GM23338 (cell line): ENCODE data around the gene FBXL14. TPM values are rescaled to one million over a fixed set of nuclear protein-coding genes. Genes with fewer than 3 reads are reported as not detected.

Experiments
- ATAC-seq: fragments of 200-7000 bp; cut with Tn5 transposase; 3 replicates; pipeline ENCODE4 v1.9.1; 2020
- DNase-seq: peaks from one replicate; pipeline ENCODE4 v3.0.0-alpha.2; 2015; ENCODE audit warnings: low spot score
- H2AFZ ChIP-seq: fragments of 200-600 bp; sonication (generic); 2 replicates; pipeline ENCODE4 v1.8.0; 2016; ENCODE audit warnings: antibody characterized with exemption, mild to moderate bottlenecking, moderate library complexity
- H3F3A ChIP-seq: fragments of 200-600 bp; sonication (generic); replicated peaks from 2 replicates; pipeline ENCODE4 v1.8.0; 2017; ENCODE audit warnings: antibody characterized with exemption, mixed run types, low read depth
- H3K27ac ChIP-seq: fragments of 200-600 bp; sonication (generic); 2 replicates; pipeline ENCODE4 v1.6.1; 2016; ENCODE audit warnings: low read depth
- H3K27me3 ChIP-seq: fragments of 200-600 bp; sonication (generic); 2 replicates; pipeline ENCODE4 v1.8.0; 2016; ENCODE audit warnings: mild to moderate bottlenecking, mixed run types, moderate library complexity; ENCODE audit not compliant: insufficient read depth
- H3K36me3 ChIP-seq: fragments of 200-600 bp; sonication (generic); 2 replicates; pipeline ENCODE4 v1.8.0; 2016; ENCODE audit warnings: mild to moderate bottlenecking; ENCODE audit not compliant: insufficient read depth
- H3K4me1 ChIP-seq: fragments of 200-600 bp; sonication (generic); 2 replicates; pipeline ENCODE4 v1.8.0; 2016; ENCODE audit warnings: mild to moderate bottlenecking, moderate library complexity; ENCODE audit not compliant: insufficient read depth
- H3K4me2 ChIP-seq: fragments of 200-600 bp; sonication (generic); 2 replicates; pipeline ENCODE4 v1.7.1; 2017; ENCODE audit warnings: mixed run types
- H3K4me3 ChIP-seq: fragments of 200-600 bp; sonication (generic); 2 replicates; pipeline ENCODE4 v1.6.1; 2016; ENCODE audit warnings: mixed run types
- H3K79me2 ChIP-seq: fragments of 200-600 bp; sonication (generic); replicated peaks from 2 replicates; pipeline ENCODE4 v1.8.0; 2017; ENCODE audit warnings: mild to moderate bottlenecking; ENCODE audit not compliant: insufficient read depth
- H3K9me2 ChIP-seq: fragments of 200-600 bp; sonication (generic); 2 replicates; pipeline ENCODE4 v1.8.0; 2017; ENCODE audit not compliant: insufficient read depth
- H4K20me1 ChIP-seq: fragments of 200-600 bp; sonication (generic); replicated peaks from 2 replicates; pipeline ENCODE4 v1.8.0; 2017; ENCODE audit warnings: mild to moderate bottlenecking; ENCODE audit not compliant: insufficient read depth
- H3K27ac Mint-ChIP-seq: 2 replicates; pipeline ENCODE4 v1.8.0; 2020; ENCODE audit warnings: inconsistent platforms, mild to moderate bottlenecking, moderate library complexity, mixed read lengths
- H3K27me3 Mint-ChIP-seq: 3 replicates; pipeline ENCODE4 v1.8.0; 2022; ENCODE audit warnings: low read depth, mild to moderate bottlenecking, moderate library complexity, mixed read lengths, inconsistent platforms; ENCODE audit not compliant: insufficient read depth, poor library complexity
- H3K36me3 Mint-ChIP-seq: 3 replicates; pipeline ENCODE4 v1.8.0; 2021; ENCODE audit warnings: low read depth, mild to moderate bottlenecking, inconsistent platforms, moderate library complexity, mixed read lengths
- H3K4me1 Mint-ChIP-seq: 3 replicates; pipeline ENCODE4 v1.8.0; 2020; ENCODE audit warnings: mild to moderate bottlenecking, inconsistent platforms, mixed read lengths
- H3K4me3 Mint-ChIP-seq: 3 replicates; pipeline ENCODE4 v1.8.0; 2021; ENCODE audit warnings: moderate library complexity, mild to moderate bottlenecking, inconsistent platforms, mixed read lengths
- H3K9me3 Mint-ChIP-seq: 3 replicates; pipeline ENCODE4 v1.8.0; 2020; ENCODE audit warnings: moderate library complexity, mild to moderate bottlenecking, inconsistent platforms, mixed read lengths
- CREB1 ChIP-seq: fragments of 250-450 bp; sonication (Bioruptor Pico); IDR thresholded peaks from 2 replicates; pipeline ENCODE4 v1.5.0; 2020; ENCODE audit warnings: low read depth, mild to moderate bottlenecking, moderate library complexity
- CTCF ChIP-seq, 2 experiments: fragments of 200-600 bp in 1 of 2; sonication (generic) in 1 of 2; conservative IDR thresholded peaks; 2 replicates each; pipeline versions ENCODE4 v1.5.1 to v1.6.1; 2016 to 2017; ENCODE audit warnings: antibody characterized with exemption in 2 of 2, low read depth in 2 of 2, mild to moderate bottlenecking in 2 of 2, moderate library complexity in 1 of 2
- ETS1 ChIP-seq: IDR thresholded peaks from 2 replicates; pipeline ENCODE4 v1.6.1; 2016; ENCODE audit warnings: antibody characterized with exemption
- EZH2 ChIP-seq: fragments of 200-600 bp; sonication (generic); IDR thresholded peaks from one replicate; pipeline ENCODE4 v1.8.0; 2017; ENCODE audit warnings: antibody characterized with exemption, mild to moderate bottlenecking, low read depth; ENCODE audit not compliant: unreplicated experiment
- EZH2phosphoT487 ChIP-seq: fragments of 200-600 bp; sonication (generic); IDR thresholded peaks from one replicate; pipeline ENCODE4 v1.8.1; 2018; ENCODE audit warnings: antibody characterized with exemption; ENCODE audit not compliant: unreplicated experiment
- JUNB ChIP-seq: IDR thresholded peaks from one replicate; pipeline ENCODE4 v1.6.1; 2016; ENCODE audit warnings: antibody characterized with exemption; ENCODE audit not compliant: unreplicated experiment
- NANOG ChIP-seq: IDR thresholded peaks from 2 replicates; pipeline ENCODE4 v1.6.1; 2016; ENCODE audit warnings: antibody characterized with exemption, borderline replicate concordance
- POLR2AphosphoS5 ChIP-seq: IDR thresholded peaks from 2 replicates; pipeline ENCODE4 v1.6.1; 2016; ENCODE audit warnings: antibody characterized with exemption, low read depth
- REST ChIP-seq: IDR thresholded peaks from one replicate; pipeline ENCODE4 v1.6.1; 2018; ENCODE audit warnings: antibody characterized with exemption; ENCODE audit not compliant: unreplicated experiment
- STAT1 ChIP-seq: IDR thresholded peaks from one replicate; pipeline ENCODE4 v1.6.1; 2016; ENCODE audit warnings: antibody characterized with exemption; ENCODE audit not compliant: unreplicated experiment
- ZNF114 ChIP-seq: fragments of 250-450 bp; sonication (Bioruptor Pico); IDR thresholded peaks from 2 replicates; pipeline ENCODE4 v1.5.0; 2020; ENCODE audit warnings: mild to moderate bottlenecking, moderate library complexity
- ZNF331 ChIP-seq: fragments of 250-450 bp; sonication (Bioruptor Pico); IDR thresholded peaks from 2 replicates; pipeline ENCODE4 v1.5.0; 2020; ENCODE audit warnings: low read depth, mild to moderate bottlenecking, moderate library complexity
- ZNF462 ChIP-seq: fragments of 250-450 bp; sonication (Bioruptor Pico); IDR thresholded peaks from 2 replicates; pipeline ENCODE4 v1.5.0; 2020; ENCODE audit warnings: mild to moderate bottlenecking, moderate library complexity
- polyA plus RNA-seq: library from polyadenylated mRNA; unstranded; fragments of >200 nt; fragmentation: Nextera tagmentation; extraction: Ambion mirVana; gene quantifications from 2 replicates; pipeline ENCODE4 v1.2.1, GENCODE V29; 2016
- total RNA-seq: library from RNA; depleted of rRNA; stranded (reverse); fragments of >200 nt; shearing (Covaris generic); gene quantifications from 2 replicates; pipeline ENCODE4 v1.2.3, GENCODE V29; 2014

Gene FBXL14
- total and polyA plus RNA-seq, 2 experiments from 2014 or later = 0.74 to 9.4 TPM

GRCh38 chr12:1553987-1554982 is 40.1 kb downstream of the FBXL14 start:
- Mint-ChIP-seq H3K9me3 (peaks cover 7% of the 10 kb centered on the region; the same call in 2 of the 3 replicates), H3K36me3 (peaks cover under 1% of the 10 kb centered on the region; the same call in 2 of the 3 replicates), H3K27ac (no peak overlapping the region), H3K4me3 (no peak overlapping the region), H3K4me1 (no peaks in the 10 kb centered on the region), H3K27me3 (no peaks in the 10 kb centered on the region)
- 0 out of 2 replicates have a peak, but pooled peaks cover 3% of the 10 kb centered on the region for H3K9me2 ChIP-seq
- H3K4me1 ChIP-seq = no peaks in the 10 kb centered on the region
- no peak overlapping the region for H3K27ac ChIP-seq
- H4K20me1 ChIP-seq = no peaks in the 10 kb centered on the region; the same call in 1 of the 2 replicates
- no peak overlapping the region for H3K4me2 ChIP-seq
- TF ChIP-seq ETS1 (no peak), CREB1 (CRISPR knock-in tag) (no peak), REST (no peak), ZNF114 (CRISPR knock-in tag) (no peak), POLR2AphosphoS5 (no peak), NANOG (no peak), STAT1 (no peak), EZH2 (no peak), ZNF331 (CRISPR knock-in tag) (no peak), JUNB (no peak), CTCF (conservative IDR thresholded peaks at IDR 0.05; ENCODE audit: low read depth in 2 of 2) (no peak), EZH2phosphoT487 (no peak), ZNF462 (CRISPR knock-in tag) (no peak)
- no peaks in the 10 kb centered on the region for H3F3A ChIP-seq
- ATAC-seq (no peak), DNase-seq (no peak)
- H3K79me2 ChIP-seq = no peaks in the 10 kb centered on the region
- no peaks in the 10 kb centered on the region for H3K36me3 ChIP-seq
- H3K27me3 ChIP-seq = no peaks in the 10 kb centered on the region
- no peak overlapping the region for H3K4me3 ChIP-seq
- no peak overlapping the region for H2AFZ ChIP-seq
